NCI-H2107 (cell line): Measurements from ENCODE around the gene ASAP2.

ENCODE experiments used
- DNase-seq: peaks from one replicate; lab custom pipeline; 2025; lab: John Stamatoyannopoulos, UW

Gene ASAP2

DNA sequence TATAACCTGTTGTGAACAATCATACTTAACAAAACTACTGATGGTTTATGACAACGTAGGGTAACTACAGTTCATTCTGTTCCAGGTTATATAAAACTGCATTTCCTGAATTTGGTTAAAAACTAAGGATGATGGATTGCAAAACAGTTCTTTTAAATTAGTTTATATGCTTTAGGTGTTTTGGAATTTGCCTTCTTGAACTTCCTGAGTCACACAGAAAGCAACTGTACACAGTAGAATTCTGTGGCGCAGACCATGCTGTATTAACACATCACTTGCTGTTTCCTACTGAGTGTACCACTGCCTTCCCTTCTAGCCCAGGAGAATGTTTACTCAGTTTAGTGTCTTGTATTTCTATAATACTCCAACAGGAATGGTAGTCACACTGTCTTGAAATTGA, 197.3 kb downstream of the ASAP2 start:
- no peak for DNase-seq

DNA sequence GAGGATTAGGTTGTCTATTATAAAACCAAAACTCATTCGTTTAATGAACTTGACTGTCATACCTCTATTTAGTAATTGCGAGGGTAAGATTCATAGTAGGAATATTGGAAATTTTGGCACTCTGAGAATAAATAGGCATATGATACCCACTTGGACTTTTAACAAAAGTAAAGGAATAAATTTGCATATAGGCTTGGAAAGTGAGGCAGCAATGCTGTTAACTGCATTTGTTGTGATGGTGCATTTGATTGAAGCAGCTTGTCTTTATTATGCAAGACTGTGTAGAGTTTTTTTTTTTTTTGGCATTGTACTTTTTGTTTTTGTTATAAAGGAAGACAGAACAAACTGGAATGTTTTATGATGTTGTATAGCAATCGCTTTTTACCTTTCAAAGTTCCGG, 197.8 kb downstream of the ASAP2 start:
- DNase-seq = no peak

DNA sequence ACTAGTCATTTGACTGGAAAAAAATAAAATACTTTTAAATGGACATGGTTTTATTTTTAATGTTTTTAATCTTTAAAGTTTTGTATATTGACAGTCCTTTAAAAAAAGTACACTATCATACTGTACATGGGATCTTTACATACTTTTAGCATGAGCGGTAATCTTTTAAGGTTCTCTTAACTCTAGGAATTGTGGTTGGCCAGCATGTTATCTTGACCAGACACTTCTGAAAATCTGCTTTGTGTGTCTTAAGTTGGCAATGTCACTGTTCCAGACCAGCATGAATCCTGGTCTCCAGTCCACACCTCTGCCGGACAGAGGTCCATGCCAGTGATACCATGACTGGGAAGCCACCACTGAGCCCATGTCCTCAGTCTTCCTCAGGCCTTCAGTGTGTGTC, 199.0 kb downstream of the ASAP2 start:
- no peak for DNase-seq

DNA sequence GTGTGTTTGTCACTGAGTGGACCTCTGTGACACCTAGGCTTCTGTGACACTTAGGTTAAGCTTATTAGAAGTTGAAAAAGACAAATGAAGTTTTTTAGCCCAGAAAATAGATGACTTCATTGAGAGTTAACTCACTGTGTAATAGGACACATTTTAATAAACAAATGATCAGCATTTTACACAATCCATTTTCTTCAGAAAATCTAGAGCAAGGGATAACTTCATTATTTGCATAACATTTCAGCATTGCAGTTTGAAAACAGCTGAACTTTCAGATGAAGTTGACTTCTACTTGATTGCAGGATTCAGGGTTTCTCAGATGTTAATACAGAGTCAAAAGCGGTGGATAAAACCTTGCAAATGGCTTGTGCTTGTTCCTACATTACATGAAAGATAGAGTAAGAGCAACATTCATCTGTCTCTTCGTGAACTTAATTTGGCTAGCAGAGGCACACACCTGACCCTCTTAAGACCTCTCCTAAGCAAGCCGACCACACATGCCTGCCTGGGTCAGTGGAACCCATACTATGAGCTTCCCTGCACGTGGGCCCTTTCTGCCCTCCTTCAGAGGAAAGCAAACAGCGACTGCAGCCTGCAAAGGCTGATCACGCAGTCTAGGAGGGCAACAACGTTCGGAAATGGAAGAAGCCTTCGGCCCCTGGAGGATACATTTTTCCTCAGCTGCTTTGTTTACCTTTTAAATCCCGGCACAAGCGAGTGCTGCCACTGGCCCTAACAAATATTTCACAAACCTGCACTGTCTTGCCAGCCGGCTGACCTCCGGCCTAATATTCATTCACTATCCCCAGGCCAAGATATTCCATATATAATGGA, 200.1 kb downstream of the ASAP2 start:
- DNase-seq = no peak

DNA sequence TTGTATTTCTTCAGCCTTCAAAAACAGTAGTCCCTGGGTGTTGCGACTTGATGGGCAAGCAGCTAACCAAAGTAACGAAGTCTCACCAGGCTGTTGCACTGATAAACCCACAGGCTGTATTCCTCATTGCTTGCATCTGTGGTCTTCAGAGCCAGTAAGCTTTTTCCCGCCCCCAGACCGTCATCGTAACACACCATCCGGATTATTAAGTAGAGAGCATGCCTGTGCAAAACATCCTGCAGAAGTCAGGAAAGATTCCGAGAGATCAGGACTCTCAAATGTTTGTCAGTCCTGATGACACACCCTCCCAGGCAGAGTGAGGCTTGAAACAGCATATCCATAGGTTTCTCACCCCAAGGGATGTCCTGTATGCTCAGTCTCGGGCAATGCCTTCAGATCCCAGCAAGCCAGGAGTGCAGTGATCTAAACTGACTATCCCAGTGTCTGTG, 200.8 kb downstream of the ASAP2 start:
- no peak for DNase-seq

DNA sequence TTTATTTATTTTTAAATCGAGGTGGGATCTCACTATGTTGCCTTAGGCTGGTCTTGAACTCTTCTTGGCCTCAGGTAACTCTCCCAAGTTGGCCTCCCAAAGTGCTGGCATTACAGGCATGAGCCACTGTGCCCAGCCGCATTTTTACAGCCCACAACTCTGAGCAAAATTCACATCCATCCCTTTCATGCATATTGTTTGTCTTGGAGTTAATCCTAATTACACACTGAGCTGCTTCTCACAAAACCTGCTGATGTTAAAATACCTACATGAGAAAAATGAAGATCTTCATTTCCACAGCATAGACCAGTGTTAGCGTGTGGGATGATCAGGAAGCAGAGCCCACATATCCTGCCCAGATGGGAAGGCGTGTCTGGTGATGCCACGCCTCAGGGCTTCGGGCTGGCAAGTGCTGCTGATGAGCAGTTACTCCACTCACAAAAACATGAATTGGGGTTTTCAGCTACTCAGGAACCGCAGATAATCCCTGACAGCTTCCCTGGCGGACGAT, 202.1 kb downstream of the ASAP2 start:
- DNase-seq = no peak

DNA sequence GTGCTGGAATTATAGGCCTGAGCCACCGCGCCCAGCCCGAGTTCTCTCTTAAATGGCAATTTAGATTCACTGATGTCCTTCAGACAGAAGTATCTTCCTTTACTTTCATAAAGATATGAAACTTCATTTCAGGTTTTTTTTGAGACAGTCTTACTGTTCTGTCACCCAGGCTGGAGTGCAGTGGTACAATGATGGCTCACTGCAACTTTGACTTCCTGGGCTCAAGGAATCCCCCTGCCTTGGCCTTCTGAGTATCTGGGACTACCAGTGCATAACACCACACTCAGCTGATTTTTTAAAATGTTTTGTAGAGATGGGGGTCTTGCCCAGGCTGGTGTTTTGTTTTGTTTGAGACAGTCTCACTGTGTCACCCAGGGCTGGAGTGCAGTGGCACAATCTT, 203.5 kb downstream of the ASAP2 start:
- no peak for DNase-seq

DNA sequence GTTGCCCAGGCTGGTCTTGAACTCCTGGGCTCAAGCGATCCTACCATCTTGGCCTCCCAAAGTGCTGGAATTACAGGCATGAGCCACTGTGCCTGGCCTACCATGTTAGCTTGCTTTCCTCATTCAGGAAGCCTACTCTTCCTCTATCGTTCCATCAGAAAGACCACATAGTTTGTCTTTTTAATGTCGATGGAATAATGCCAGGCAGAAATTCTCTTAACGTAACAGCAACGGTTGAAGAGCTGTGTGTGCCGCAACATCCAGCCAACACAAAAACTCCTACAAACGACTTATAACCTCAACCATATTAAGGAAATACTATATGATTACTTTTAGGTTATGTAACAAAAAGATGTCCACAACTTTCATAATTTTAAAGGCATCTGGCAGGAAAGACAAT, 206.2 kb downstream of the ASAP2 start:
- no peak for DNase-seq

DNA sequence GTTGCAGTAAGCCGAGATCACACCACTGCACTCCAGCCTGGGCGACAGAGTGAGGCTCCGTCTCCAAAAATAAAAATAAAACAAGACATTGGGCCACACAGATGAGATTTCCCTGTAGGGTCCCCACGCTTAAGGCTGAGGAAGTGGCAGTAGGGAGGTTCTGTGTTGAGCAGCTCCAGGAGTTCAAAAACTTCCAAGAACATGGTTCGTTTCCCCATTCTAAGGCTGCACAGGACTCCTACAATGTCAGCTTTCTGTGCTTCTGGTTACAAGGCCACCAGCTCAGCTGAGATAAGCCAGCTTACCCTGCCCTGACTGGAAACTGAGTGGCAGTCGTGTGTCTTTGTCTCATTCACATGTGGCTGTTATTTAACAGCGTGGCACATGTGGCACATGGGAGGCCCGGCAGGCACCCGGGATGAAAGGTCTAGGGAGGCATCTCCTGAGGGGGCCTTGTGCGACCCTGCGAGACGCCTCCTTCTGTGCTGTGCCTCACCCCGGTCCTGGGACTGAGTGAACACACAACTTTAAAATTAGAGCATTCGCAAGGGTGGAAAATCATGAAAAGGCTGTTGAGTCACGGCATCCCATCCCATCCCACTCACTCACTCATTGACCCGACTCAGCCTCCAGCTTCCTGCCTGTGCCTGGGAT, 209.0 kb downstream of the ASAP2 start:
- DNase-seq = no peak

DNA sequence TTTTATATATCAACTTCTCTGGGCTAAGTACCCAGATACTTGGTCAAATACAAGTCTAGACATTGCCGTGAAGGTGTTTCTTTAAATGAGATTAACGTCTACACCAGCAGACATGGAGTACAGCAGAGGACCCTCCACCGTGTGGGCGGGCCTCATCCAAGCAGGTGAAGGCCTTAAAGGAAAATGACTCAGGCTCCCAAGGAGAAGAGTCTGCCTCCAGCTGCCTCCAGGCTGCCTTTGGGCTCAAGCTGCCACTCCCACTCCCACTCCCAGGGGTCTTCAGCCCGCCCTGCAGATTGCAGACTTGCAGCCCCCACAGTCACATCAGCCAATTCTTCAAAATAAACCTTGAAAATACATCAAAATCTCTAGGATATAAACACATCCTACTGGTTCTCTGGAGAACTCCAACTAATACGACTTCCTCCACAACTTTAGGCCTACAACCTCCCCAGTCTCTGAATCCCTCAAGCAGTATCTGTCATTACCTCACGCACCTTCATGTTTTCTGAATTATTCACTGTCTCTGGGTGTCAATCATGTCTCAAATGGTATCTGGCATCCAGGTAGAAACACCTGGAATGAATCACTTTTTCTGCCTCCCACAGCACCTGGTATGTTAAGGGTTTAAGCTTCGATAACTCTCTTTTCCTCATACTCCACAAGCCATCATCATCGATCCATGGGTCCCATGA, 209.8 kb downstream of the ASAP2 start:
- DNase-seq = no peak

DNA sequence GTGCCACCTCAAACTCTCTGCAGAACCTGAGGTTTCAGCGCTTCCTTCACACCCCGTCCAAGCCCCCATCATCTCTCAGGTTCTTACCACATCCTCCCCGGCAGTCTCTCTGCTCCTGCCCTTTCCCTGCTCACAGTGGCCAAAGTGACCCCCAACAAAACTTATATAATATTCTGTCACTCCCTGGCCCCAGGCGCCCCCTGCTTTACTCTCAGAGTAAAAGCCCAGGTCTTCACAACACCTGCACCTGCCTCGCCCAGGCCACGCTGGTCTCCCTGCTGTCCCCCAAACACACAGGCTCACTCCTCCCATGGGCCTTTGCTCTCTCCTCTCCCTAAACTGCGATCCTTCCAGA, 210.3 kb downstream of the ASAP2 start:
- no peak for DNase-seq

DNA sequence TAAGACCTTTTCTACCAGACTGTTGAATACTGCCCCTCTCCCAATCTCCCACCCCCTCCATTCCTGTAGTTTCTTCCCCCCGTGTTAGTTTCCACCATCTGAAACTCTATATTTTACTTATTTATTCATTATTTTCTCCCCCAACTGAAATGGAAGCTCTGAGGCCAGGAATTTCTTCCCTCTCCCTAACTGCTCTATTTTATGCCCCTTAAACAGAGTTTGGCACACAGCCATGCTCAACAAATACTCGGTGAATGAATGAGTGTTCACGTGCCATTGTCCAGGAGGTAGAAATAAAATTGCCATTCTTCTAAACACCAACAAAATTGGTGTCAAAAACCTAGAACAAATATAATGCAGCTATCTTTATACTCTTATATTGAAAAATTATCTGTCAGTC, 211.1 kb downstream of the ASAP2 start:
- DNase-seq = no peak

DNA sequence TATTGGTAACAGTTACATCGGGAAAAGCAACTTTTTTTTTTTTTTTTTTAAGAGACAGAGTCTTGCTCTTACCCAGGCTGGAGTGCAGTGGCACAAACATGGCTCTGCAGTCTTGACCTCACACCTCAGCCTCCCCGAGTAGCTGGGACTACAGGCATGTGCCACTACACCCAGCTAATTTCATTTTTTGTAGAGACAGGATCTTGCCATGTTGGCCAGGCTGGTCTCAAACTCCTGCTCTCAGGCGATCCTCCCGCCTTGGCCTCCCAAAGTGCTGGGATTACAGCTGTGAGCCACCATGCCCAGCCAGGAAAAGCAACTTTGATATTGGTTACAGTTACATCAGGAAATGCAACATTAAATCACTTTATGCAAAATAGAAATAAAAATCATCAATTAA, 212.1 kb downstream of the ASAP2 start:
- no peak for DNase-seq

DNA sequence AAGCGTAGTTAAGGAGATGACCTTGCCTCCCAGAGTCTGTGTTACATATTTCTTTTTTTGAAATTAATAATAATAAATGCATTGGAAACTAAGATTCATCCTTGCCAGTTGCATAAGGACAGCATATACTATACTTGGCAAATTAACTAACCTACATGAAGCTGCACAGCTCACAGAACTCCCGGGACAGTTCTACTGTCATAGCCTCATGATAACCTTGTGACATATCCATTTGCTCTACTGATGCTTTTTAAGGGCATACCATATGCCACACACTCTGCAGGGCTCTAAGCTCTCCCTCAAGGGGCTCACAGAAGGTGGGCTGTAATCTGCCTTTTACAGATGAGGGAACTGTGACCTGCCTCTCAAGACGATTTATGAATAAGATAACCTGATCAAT, 212.9 kb downstream of the ASAP2 start:
- DNase-seq = no peak

DNA sequence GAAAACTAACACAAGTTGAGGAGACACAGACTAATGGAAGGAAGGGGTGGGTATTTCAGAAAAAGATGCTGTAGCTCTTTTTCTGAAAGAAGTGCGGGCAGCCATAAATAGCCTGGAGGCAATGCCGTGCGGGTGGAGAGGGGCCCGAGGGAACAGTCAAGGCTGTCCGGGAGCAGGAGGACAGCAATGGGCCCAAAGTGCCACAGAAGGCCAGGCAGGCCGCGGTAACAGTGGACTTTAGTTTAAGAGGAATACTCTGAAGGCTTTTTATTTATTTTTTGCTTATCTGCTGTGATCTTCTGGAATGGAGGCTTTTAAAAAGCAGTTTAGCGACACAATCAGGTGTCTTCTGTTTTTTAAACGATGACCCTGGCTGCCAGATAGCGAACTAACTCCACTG, 213.9 kb downstream of the ASAP2 start:
- no peak for DNase-seq

DNA sequence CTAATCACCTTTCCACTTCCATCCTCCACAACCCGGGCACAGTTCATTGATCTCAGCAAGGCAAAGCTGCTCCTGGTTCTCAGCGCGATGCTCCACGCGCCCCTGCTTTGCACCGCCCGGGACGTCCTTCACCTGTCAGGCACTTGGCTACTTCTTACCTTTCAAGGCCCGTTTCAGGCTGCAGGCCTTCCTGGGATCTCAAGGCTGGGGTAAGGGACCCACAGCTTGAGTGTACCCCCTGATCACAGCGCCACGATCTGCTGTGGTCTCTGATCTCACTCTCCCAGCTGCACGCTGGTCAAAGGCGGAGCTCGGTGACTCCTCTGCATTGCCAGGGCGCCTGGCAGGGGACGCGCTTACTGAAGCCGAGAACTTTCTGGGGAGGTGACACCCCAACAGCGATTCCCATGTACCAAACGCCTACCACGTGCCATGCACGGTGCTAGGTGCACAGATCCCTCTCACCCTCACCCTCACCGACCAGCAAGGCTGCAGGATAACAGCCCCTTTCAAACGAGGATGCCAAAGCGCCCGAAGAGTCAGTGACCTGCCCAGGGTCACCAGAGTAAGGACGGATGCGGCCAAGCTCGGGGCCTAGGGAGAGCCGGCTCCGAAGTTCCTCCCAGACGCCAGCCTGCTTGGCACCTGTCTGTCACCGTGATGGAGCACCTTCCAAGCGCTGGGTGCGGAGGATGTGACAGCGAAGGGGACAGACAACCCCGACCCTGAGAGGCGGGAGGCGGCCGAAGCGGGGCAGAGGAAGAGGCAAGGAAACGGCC, 215.9 kb downstream of the ASAP2 start:
- no peak for DNase-seq

DNA sequence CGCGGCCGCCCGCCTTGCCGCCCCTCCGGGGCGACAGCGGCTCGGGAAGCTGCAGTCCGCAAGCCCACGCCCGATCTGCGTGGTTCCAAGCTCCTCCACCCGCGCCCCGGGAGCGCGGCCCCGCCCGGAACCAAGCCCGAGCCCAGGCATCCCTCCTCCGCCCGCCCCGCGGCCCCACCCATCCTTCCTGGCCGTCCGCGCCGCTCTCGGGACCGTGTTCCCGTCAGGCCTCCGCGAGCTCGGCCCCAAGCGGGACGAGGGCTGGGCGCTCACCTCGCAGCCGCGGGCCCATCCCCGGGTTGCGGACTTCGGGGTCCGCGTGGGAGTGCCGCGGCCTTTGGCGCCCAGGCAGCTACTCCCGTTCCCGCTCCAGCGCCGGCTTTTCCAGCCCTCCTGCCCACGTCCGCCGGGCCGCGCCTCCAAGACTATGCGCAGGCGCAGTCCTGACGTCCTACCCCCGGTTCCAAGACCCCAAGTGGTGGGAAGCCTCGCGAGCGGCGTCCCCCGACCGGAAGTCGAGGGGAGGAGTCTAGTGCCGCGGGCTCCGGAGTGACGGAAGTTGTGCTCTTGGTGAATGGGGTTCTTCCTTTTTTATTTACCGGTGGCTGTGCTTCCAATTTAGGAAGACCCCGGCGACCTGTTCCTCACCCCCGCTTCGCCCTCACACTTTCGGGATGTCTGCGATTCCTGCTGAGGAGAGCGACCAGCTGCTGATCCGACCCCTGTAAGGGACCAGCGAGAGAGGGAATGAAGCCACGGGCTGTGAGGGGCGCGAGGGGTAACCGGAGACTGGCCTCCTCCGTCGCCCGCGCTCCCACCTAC, 216.7 kb downstream of the ASAP2 start, which contains the start of the genes CPSF3 and ITGB1BP1:
Gene CPSF3, plus strand, starts transcription at position 555 of the 822 bp plus-strand sequence. Its CDS starts 120 bp downstream, at position 675.
Gene ITGB1BP1, minus strand, starts transcription at position 429 of the 822 bp plus-strand sequence. CDS start 4,831 bp downstream, outside the sequence.
- peak; percentile 95 for DNase-seq

DNA sequence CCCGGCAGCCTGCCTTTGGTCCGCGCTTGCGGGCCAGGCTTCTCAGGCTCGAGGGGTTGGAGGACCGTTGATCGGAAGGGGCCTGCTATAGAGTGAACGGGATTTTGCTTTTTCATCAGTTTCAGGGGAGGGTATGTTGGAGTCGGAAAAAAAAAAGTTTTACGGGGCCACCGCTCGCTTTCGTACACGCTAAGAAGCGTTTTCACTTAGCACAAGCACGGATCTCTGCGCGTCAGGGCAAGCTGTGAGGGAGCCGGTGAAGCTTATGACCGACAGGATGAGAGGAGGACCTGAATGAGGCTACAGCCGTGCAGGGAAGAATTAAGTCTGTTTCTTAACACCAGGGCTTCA, 217.3 kb downstream of the ASAP2 start:
- no peak for DNase-seq

DNA sequence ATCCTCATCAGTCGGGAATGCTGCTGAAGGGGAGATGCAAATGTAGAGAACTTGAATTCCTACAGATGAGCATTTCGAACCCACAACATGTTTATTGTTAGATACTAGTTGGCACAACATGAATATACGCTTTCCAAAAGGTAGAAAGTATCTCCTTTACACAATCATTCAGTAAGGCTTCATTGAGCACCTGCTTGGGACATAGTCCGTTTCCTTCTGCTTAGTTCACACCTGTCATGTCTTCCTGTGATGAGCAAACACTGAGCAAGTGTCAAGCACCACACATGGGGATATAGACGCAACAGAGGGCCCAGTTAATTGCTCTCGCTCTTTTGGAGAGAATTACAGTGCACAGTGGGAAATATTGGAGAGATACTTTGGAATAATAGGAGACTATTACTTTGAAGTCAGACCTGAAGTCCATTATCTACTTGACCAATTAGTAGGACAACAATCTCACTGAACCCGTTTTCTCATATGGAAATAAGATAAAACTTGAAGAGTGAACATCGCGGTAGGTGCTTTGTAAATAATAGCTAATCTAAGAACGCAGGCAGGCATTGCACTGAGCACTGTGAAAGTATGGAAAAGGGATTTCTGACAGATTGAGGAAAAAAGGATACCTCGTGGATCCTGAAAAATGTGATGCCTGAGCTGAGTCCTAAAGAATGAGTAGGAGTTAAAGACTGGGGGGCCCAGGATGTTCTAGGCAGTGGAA, 218.0 kb downstream of the ASAP2 start:
- DNase-seq = no peak

DNA sequence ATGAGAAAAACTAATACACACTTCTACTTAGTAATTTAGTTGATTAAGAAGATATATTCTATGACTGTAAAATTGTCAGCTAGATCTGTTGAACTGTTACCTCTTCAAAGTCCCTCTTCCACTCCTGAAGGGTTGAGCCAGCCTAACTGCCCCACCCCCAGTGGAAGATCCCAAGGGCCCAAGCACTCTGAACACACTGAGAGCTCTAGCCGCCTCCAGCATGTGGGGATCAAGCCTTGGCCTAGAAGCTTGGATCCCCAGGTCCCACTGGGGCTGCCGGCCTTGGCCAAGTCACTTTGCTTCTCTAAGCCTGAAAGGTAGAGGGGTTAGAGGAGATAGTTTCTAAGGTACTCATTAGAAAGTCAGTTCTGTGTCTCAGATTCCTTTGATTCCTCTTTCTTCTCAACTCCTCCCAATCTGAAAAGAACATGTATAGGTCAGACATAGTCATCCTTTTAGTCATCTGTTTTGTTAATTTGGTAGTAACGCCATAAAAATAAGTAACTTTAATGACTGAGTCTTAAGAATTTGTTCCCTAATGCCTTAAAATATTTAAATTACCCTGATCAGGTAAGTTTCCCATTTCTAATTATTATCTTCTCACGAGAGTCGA, 222.5 kb downstream of the ASAP2 start:
- DNase-seq = no peak
